Chondrocyte (in vitro differentiated cells): ENCODE measurements around the gene ERBB3. TPM values are rescaled to one million over a fixed set of nuclear protein-coding genes. Genes with fewer than 3 reads are reported as not detected.
"Not testable (repeated sequence)": the region's sequence is repeated elsewhere in the genome, so short reads cannot be mapped to it uniquely, and the experiment has no call there.

Experiments used
- DNase-seq: peaks from one replicate; pipeline ENCODE4 v3.0.0; 2021; ENCODE audit warnings: mixed read lengths, low spot score
- H3K27ac Mint-ChIP-seq: one replicate; pipeline ENCODE4 v1.8.0; 2021; ENCODE audit warnings: mild to moderate bottlenecking, moderate library complexity, mixed read lengths; ENCODE audit not compliant: unreplicated experiment
- H3K27me3 Mint-ChIP-seq: 2 replicates; pipeline ENCODE4 v1.8.0; 2021; ENCODE audit warnings: low read depth, mixed read lengths
- H3K36me3 Mint-ChIP-seq: 2 replicates; pipeline ENCODE4 v1.8.0; 2021; ENCODE audit warnings: low read depth, mixed read lengths
- H3K4me1 Mint-ChIP-seq: 2 replicates; pipeline ENCODE4 v1.8.0; 2021; ENCODE audit warnings: low read depth, mild to moderate bottlenecking, mixed read lengths
- H3K4me3 Mint-ChIP-seq: one replicate; pipeline ENCODE4 v1.8.0; 2021; ENCODE audit warnings: mild to moderate bottlenecking, moderate library complexity, mixed read lengths; ENCODE audit not compliant: unreplicated experiment
- H3K9me3 Mint-ChIP-seq: 2 replicates; pipeline ENCODE4 v1.8.0; 2021; ENCODE audit warnings: low read depth, mixed read lengths
- total RNA-seq: library from RNA; stranded (reverse); gene quantifications from 3 replicates; pipeline ENCODE4 v1.2.1, GENCODE V29; 2021
- TF ChIP-seq, protein P1 (sequence below): fragments of 200-600 bp; sonication (generic); IDR thresholded peaks from 2 replicates; pipeline ENCODE4 v1.5.0; 2021; ENCODE audit warnings: antibody characterized with exemption, mild to moderate bottlenecking, moderate library complexity

Gene ERBB3
- total RNA-seq, 1 donor from 2014 or later: 0.52 TPM

DNA sequence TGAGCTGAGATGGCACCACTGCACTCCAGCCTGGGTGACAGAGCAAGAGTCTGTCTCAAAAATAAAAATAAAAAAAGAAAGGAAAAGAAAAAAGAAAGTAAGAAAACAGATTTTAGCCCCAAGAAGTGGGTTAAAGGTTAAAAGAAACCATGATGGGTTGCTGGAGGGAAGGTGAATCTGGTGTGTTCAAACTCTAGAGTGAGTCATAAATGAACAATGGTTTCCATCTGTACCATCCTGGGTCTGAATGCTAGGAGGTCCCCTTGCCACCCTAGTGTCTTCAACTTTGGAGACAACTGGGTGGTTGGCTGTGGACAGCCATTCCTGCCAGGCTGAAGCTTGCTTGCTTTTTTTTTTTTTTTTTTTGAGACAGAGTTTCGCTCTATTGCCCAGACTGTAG, 39.8 kb upstream of the ERBB3 start:
- H3K4me1 Mint-ChIP-seq: peaks cover 23% of the 10 kb centered on the region

DNA sequence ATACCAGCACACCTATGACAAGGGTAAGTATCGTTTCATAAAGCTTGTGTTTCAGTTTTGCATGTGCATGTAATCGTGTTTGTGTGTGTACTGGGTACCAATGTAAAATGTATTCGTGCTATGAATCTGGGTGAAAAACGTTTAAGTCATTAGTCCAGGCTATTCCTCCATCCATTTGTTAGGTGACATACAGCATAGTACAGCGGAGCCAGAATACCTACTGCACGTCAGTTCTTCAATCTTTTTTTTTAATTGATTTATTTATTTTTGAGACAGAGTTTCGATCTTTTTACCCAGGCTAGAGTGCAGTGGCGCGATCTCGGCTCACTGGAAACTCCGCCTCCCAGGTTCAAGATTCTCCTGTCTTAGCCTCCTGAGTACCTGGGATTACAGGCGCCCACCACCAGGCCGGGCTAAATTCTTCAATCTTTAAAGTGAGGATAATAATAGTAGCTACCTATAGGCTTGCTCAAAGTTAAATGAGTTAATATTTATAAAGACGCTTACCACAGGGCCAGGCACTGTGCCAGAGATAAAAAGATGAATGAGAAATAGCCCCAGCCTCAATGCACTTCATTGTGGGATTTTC, 38.9 kb upstream of the ERBB3 start:
- H3K27ac Mint-ChIP-seq: peak overlapping the region; percentile 79
- no peaks in the 10 kb centered on the region for H3K27me3 Mint-ChIP-seq
- TF ChIP-seq, protein P1, sequence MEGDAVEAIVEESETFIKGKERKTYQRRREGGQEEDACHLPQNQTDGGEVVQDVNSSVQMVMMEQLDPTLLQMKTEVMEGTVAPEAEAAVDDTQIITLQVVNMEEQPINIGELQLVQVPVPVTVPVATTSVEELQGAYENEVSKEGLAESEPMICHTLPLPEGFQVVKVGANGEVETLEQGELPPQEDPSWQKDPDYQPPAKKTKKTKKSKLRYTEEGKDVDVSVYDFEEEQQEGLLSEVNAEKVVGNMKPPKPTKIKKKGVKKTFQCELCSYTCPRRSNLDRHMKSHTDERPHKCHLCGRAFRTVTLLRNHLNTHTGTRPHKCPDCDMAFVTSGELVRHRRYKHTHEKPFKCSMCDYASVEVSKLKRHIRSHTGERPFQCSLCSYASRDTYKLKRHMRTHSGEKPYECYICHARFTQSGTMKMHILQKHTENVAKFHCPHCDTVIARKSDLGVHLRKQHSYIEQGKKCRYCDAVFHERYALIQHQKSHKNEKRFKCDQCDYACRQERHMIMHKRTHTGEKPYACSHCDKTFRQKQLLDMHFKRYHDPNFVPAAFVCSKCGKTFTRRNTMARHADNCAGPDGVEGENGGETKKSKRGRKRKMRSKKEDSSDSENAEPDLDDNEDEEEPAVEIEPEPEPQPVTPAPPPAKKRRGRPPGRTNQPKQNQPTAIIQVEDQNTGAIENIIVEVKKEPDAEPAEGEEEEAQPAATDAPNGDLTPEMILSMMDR: no peak
- no peak for DNase-seq
- no peaks in the 10 kb centered on the region for H3K9me3 Mint-ChIP-seq
- H3K36me3 Mint-ChIP-seq: peaks cover 10% of the 10 kb centered on the region
- peaks cover 23% of the 10 kb centered on the region for H3K4me1 Mint-ChIP-seq
- peak overlapping the region; percentile 92 for H3K4me3 Mint-ChIP-seq

More for the DNA sequence above, 39.8 kb upstream of the ERBB3 start:
- Mint-ChIP-seq H3K36me3 (peaks cover 16% of the 10 kb centered on the region), H3K27me3 (no peaks in the 10 kb centered on the region), H3K9me3 (no peaks in the 10 kb centered on the region), H3K4me3 (no peak overlapping the region), H3K27ac (no peak overlapping the region)
- TF ChIP-seq, protein P1: no peak
- no peak for DNase-seq

DNA sequence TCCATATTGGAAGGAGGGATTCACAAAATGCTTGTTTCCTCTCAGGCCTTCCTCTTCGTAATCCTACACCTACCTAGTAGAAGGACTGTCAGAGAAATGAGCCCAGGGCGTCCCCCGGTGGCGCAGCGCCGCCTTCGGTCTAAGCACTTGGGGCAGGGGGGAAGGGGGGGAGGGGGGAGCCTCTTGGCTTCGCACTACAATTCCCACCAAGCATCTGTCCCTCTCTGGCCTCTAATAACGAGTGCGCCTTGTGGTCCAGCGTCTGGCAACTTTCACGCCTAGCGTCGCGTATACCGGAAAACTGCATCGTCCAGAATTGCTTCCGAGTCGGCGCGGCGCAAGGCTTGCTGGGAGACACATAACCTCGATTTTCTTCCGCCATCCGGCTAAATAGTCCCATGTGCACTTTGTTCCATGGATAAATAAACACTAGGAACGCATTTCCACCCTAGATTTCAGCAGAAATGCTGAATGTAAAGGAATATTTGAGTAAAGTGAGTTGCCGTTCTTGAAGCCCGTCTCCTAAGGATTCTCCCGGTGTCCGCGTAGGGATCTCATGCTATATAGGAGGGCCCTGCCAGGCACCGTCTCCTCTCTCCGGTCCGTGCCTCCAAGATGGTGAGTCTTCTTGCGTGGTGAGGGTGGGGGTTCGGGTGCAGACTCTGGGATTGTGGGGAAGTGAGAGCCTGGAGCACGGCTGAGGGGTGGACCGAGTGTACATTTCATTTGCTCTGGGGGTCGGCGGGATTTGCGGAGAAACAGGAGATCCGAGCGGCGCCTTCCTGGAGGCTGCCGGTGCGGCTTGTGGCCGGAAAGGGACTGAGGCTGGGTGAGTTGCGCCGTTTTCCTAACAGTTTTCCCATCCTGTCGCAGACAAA, 38.2 kb upstream of the ERBB3 start, which contains the start of gene RPS26:
Gene RPS26 (plus strand): TSS at position 367 of the 878 bp plus-strand sequence. CDS start 249 bp downstream, at position 616.
- TF ChIP-seq, protein P1: peak; percentile 79
- DNase-seq: peak; percentile 98
- H3K9me3 Mint-ChIP-seq: no peaks in the 10 kb centered on the region
- no peaks in the 10 kb centered on the region for H3K27me3 Mint-ChIP-seq
- H3K36me3 Mint-ChIP-seq: peaks cover 10% of the 10 kb centered on the region
- H3K4me1 Mint-ChIP-seq: peaks cover 30% of the 10 kb centered on the region
- peak within 1 kb of the TSS; percentile 92 for H3K4me3 Mint-ChIP-seq
- peak within 1 kb of the TSS; percentile 97 for H3K27ac Mint-ChIP-seq

DNA sequence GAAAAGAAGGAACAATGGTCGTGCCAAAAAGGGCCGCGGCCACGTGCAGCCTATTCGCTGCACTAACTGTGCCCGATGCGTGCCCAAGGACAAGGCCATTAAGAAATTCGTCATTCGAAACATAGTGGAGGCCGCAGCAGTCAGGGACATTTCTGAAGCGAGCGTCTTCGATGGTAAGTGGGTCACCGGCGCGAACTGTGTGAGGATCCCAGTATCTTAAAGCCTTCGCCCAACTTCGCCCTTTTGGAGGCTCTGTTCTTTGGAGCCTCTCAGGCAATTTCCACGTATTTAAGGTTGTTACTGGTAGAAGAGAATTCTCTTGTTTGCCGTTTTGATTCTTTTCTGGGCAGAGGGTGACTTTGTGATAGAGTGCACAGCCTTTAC, 37.5 kb upstream of the ERBB3 start:
- Mint-ChIP-seq H3K4me3 (peak overlapping the region; percentile 92), H3K4me1 (peaks cover 36% of the 10 kb centered on the region), H3K36me3 (peaks cover 10% of the 10 kb centered on the region), H3K27ac (peak overlapping the region; percentile 97)
- not testable (repeated sequence) for H3K9me3 Mint-ChIP-seq, H3K27me3 Mint-ChIP-seq, DNase-seq

DNA sequence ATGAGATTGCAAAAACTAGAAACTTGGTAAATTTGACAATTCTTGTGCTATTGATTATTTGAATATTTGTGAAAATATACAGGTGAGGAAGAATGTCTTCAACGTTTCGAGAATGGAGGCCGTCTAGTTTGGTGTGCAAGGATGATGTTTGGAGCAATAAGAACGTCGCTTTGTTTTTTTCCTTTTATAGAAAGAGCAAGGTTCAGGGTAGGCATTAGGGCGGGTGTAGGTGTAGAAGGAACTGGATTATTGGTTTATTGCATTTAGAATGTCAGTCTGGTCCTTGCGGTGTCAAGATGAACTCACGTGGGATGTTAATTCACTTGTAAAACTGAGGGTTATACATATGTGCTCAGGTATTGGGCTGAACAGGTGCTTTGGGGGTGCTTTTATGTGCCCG, 37.1 kb upstream of the ERBB3 start:
- Mint-ChIP-seq H3K9me3 (no peaks in the 10 kb centered on the region), H3K4me1 (peaks cover 36% of the 10 kb centered on the region), H3K36me3 (peaks cover 10% of the 10 kb centered on the region), H3K4me3 (peak overlapping the region; percentile 92), H3K27ac (peak overlapping the region; percentile 97), H3K27me3 (no peaks in the 10 kb centered on the region)
- TF ChIP-seq, protein P1: no peak
- DNase-seq: no peak
